IPS-20b (cell line): ENCODE measurements around the gene ADAMTS14.

Experiments
- H3K27ac ChIP-seq: one replicate; pipeline ENCODE4 v1.5.1; 2013; ENCODE audit warnings: low read length
- H3K27me3 ChIP-seq: 2 replicates; pipeline ENCODE4 v1.6.1; 2013; ENCODE audit warnings: mild to moderate bottlenecking, low read length, inconsistent platforms; ENCODE audit not compliant: insufficient read depth
- H3K36me3 ChIP-seq: 2 replicates; pipeline ENCODE4 v1.6.1; 2013; ENCODE audit warnings: low read depth, mild to moderate bottlenecking, inconsistent platforms, low read length, moderate library complexity; ENCODE audit not compliant: insufficient read depth
- H3K4me1 ChIP-seq: 2 replicates; pipeline ENCODE4 v1.6.1; 2013; ENCODE audit warnings: mild to moderate bottlenecking, control low read depth, inconsistent platforms, low read length, moderate library complexity; ENCODE audit not compliant: insufficient read depth
- H3K4me3 ChIP-seq: 2 replicates; pipeline ENCODE4 v1.5.1; 2013; ENCODE audit warnings: mild to moderate bottlenecking, low read length, inconsistent platforms
- H3K9ac ChIP-seq: 2 replicates; pipeline ENCODE4 v1.6.1; 2013; ENCODE audit warnings: low read depth, mild to moderate bottlenecking, inconsistent platforms, low read length, moderate library complexity
- H3K9me3 ChIP-seq: 2 replicates; pipeline ENCODE4 v1.6.1; 2013; ENCODE audit warnings: mild to moderate bottlenecking, low read depth, low read length, inconsistent platforms; ENCODE audit not compliant: insufficient read depth

The ADAMTS14 gene

DNA sequence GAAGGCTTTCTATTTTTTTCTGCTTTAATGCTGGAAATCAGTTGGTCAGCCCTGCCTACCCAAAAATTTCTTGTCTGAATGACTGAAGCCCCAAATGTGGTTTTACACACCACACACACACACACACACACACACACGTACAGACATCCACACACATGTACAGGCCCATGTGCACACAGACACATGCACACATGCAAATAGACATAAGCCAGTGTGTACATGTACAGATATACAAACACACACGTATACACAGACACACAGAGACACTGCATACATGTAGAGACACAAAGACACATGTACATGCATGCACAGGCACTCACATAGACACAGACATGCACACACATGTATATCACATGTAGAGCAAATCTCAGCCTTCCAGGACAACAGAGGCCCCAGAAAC is 58.6 kb downstream of the ADAMTS14 start:
- H3K9me3 ChIP-seq, result no peaks in the 10 kb centered on the region
- H3K9ac ChIP-seq, result no peak overlapping the region
- H3K4me3 ChIP-seq, result no peak overlapping the region
- H3K27me3 ChIP-seq, result no peaks in the 10 kb centered on the region
- H3K36me3 ChIP-seq, result no peaks in the 10 kb centered on the region
- no peaks in the 10 kb centered on the region for H3K4me1 ChIP-seq
- no peak overlapping the region for H3K27ac ChIP-seq

DNA sequence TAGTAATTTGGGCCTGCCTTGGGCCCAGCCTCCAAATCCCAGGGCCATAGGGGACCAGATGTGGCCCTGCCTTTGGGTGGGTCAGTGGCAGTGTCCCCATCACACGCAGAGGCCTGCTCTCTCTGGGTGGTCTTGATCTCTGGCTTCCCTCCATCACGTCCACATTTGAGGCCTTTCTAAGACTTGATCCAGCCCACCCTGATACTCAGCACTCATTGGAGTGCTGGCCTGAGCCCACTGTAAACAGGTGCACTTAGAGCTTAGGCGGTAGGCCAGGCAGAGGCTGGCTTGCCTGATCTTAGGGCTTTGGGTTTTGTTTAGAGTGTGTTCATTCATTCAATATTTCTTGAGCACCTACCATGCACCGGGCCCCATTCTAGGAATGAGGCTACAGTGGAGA is 60.3 kb downstream of the ADAMTS14 start:
- H3K9ac ChIP-seq, result no peak overlapping the region
- no peaks in the 10 kb centered on the region for H3K36me3 ChIP-seq

DNA sequence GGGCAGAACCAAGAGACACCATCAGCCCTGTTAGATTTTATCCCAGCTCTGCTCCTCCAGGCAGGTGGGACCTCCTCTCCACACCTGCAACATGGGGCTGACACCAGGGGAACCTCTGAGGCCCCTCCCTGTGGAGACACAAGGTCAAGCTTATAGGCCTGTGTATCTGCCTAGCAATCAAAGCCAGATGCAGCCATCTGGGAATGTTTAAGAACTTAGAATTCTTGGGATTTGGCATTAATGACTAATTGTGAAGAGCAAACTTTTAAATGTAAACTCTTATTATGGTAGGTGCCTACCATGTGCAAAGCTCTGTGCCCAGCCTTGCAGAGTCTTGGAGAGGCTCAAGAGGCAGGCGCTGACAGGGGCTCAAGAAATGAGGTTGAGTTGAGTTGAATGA is 60.7 kb downstream of the ADAMTS14 start:
- Histone ChIP-seq H3K4me1 (no peaks in the 10 kb centered on the region), H3K27me3 (no peaks in the 10 kb centered on the region), H3K36me3 (no peaks in the 10 kb centered on the region), H3K4me3 (no peak overlapping the region), H3K9ac (no peak overlapping the region), H3K9me3 (no peaks in the 10 kb centered on the region), H3K27ac (no peak overlapping the region)

More for the DNA sequence above, 60.3 kb downstream of the ADAMTS14 start:
- no peaks in the 10 kb centered on the region for H3K4me1 ChIP-seq
- H3K27ac ChIP-seq, result no peak overlapping the region
- no peaks in the 10 kb centered on the region for H3K9me3 ChIP-seq
- H3K27me3 ChIP-seq, result no peaks in the 10 kb centered on the region
- no peak overlapping the region for H3K4me3 ChIP-seq

DNA sequence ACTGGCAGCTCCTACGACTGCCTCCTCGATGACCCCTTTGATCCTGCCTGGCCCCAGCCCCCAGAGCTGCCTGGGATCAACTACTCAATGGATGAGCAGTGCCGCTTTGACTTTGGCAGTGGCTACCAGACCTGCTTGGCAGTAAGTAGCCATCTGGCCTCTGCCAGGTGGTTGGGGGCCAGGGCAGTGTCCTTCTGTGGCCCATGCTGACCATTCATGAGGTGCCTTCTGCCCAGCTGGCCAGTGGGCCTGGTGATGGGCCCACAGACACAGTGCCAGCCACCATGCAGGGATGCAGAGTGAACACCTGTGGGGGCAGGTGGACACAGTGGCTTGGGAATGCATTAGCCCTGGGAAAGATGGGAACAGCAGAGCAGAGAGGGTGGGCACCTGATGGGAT is 62.9 kb downstream of the ADAMTS14 start:
- Histone ChIP-seq H3K36me3 (no peaks in the 10 kb centered on the region), H3K4me3 (no peak overlapping the region), H3K4me1 (no peaks in the 10 kb centered on the region), H3K27ac (no peak overlapping the region), H3K9me3 (no peaks in the 10 kb centered on the region), H3K9ac (no peak overlapping the region), H3K27me3 (no peaks in the 10 kb centered on the region)

DNA sequence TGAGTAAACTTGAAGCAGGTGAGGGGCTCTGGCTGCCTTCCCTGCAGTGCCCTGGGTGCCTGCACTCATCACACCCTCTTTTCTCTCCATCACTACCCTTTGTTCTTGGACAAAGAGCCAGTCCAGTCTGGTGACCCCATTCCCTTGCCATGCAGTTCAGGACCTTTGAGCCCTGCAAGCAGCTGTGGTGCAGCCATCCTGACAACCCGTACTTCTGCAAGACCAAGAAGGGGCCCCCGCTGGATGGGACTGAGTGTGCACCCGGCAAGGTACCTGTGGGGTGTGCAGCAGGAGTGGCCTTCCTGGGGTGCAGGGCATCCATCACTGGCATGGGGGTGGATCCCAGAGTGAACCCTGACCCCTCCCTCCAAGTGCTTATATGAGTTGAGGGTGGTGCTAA is 64.2 kb downstream of the ADAMTS14 start:
- Histone ChIP-seq H3K36me3 (no peaks in the 10 kb centered on the region), H3K9ac (no peak overlapping the region), H3K27ac (no peak overlapping the region), H3K4me3 (no peak overlapping the region), H3K9me3 (no peaks in the 10 kb centered on the region), H3K4me1 (no peaks in the 10 kb centered on the region), H3K27me3 (no peaks in the 10 kb centered on the region)

DNA sequence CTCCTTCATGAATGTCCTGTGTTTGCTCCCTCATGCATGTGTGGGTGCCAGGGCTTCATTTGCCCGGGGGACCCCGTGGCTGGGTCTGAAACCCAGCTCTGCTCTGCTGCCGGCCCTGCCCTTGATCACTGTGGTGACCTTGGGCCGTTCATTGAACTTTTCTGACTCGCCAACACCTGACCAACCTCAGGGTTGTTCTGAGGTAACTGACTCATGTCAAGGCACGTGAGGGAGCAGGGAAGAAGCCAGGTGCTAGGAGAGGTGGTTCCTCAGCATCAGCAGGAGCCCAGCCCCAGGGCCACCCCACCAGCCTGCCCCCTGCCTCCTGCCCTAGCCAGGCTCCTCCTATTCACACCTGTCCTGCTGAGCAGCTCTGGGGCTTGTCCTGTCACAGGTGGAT is 64.9 kb downstream of the ADAMTS14 start:
- Histone ChIP-seq H3K4me1 (no peaks in the 10 kb centered on the region), H3K4me3 (no peak overlapping the region), H3K27ac (no peak overlapping the region), H3K9me3 (no peaks in the 10 kb centered on the region), H3K9ac (no peak overlapping the region), H3K36me3 (no peaks in the 10 kb centered on the region), H3K27me3 (no peaks in the 10 kb centered on the region)

DNA sequence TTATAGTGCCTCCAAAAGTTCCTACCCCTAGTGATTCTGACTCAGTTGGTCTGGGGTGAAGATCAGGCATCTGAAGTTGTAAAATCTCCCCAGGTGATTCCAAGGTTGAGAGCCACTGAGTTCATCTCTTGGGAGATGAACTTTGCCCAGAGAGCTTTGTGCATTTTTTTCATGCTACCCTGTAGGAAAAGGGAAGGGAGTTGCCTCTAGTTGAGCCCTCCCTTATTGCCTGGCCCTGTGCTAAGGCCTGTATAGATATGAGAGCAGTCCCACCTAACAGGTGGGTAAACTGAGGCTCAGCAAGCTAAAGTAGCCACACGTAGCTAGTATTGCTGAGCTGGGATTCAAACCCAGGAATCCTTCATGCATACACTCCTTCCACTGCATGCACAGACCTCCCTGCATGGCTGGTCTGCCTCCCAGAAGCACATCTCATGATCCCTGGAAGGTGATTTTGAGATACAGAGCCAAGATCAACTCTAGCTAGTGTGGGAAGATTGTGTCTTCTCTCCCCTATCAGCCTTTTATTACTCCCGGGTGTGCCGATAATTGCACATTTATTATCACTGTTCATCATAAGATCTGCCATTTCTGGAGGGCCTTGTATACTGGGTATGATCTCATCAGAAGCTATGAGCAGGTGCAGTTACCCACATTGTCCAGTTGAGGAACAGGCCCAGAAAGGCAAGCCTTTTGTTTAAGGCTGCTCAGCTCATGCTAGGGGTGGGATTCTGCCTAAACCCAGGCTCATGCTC is 65.9 kb downstream of the ADAMTS14 start:
- no peaks in the 10 kb centered on the region for H3K9me3 ChIP-seq
- H3K36me3 ChIP-seq, result no peaks in the 10 kb centered on the region
- no peaks in the 10 kb centered on the region for H3K4me1 ChIP-seq
- no peak overlapping the region for H3K27ac ChIP-seq
- H3K27me3 ChIP-seq, result no peaks in the 10 kb centered on the region
- H3K9ac ChIP-seq, result no peak overlapping the region
- H3K4me3 ChIP-seq, result no peak overlapping the region

DNA sequence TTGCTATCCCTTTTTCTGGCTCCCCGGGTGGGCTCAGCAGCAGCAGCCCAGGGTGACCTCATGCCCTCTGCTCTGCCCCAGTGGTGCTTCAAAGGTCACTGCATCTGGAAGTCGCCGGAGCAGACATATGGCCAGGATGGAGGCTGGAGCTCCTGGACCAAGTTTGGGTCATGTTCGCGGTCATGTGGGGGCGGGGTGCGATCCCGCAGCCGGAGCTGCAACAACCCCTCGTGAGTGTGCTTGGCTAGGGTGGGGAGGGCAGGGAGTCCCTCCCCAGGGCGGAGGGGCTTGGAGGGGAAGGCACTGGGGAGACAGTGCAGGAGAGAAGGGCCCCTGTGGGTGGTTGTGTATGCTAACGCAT is 66.4 kb downstream of the ADAMTS14 start:
- no peaks in the 10 kb centered on the region for H3K27me3 ChIP-seq

DNA sequence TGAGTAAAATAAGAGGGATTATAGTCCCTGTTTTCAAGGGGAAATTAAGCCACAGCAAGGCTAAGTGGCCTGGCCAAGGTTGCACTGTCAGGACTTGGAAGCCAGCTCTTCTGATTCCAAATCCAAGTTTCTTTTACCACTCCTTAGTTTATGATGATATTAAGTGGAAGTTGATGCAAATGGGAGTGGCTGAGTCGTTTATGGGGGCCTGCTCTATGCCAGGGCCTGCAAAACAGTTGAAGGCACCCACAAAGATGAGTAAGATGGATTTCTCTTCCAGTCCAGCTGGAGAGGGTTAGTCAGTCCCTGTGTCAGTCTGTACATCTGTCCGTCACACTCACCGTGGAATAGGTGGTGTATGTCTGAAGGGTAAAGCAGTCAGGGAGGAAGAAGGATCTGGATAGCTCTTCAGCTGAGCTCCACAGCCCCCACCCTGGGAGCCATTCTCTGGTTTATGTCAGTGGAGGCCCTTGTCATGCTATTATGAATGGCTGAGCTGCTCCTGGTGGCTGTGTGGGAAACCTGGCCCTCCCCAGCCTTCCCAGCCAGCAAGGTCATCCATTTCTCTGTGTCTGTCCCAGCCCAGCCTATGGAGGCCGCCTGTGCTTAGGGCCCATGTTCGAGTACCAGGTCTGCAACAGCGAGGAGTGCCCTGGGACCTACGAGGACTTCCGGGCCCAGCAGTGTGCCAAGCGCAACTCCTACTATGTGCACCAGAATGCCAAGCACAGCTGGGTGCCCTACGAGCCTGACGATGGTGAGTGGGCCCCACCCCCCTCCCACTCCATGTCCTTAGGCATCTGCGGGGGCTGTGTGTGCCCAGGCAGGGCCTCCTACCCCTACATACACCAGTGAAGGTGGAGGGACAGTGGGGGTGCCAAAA is 68.3 kb downstream of the ADAMTS14 start:
- no peaks in the 10 kb centered on the region for H3K4me1 ChIP-seq
- H3K36me3 ChIP-seq, result no peaks in the 10 kb centered on the region
- no peaks in the 10 kb centered on the region for H3K27me3 ChIP-seq
- H3K9ac ChIP-seq, result no peak overlapping the region
- H3K4me3 ChIP-seq, result no peak overlapping the region
- no peak overlapping the region for H3K27ac ChIP-seq
- H3K9me3 ChIP-seq, result no peaks in the 10 kb centered on the region

More for the DNA sequence above, 66.4 kb downstream of the ADAMTS14 start:
- Histone ChIP-seq H3K27ac (no peak overlapping the region), H3K36me3 (no peaks in the 10 kb centered on the region), H3K4me1 (no peaks in the 10 kb centered on the region), H3K4me3 (no peak overlapping the region), H3K9me3 (no peaks in the 10 kb centered on the region), H3K9ac (no peak overlapping the region)

DNA sequence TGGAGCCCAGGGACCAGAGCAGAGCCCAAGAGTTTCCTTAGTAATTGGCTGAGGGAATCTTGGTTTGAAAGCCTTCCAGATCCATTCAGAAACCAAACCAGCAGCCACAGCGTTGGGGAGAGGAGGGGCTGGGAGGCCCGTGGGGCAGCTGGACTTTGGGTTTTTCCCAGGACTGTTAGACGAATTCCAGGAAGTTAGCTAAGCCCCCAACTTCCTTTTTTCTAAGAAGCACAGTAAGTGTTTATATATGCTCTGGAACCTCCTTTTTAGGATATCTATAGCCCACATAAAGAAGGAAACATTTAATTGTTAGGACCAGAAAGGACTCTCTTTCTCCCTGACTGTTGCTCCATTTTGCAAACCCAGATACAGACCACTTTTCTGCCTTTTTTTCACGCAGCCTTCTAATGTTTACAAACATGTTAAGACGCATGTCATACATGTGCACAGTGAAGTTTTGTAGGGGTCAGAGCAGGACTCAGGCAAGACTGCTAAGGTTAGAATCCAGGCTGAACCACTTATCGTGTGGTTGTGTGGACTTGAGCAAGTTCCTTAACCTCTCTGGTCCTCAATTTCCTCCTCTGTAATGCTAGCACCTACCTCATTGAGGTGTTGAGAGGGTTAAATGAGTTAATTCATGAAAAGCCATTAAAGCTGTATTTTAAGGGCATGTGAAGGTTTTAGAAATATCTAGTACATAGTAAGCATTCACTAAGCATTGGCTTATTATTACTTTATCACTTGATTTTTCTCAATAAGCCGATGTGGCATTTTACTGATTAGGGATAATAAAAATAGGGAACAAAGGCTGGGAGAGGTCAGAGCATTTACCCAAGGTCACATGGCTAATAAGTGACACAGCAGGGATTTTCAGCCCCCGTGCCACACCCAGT is 70.5 kb downstream of the ADAMTS14 start:
- H3K27ac ChIP-seq, result no peak overlapping the region
- H3K9me3 ChIP-seq, result no peaks in the 10 kb centered on the region
- no peaks in the 10 kb centered on the region for H3K4me1 ChIP-seq
- no peak overlapping the region for H3K9ac ChIP-seq
- no peaks in the 10 kb centered on the region for H3K27me3 ChIP-seq
- no peaks in the 10 kb centered on the region for H3K36me3 ChIP-seq
- no peak overlapping the region for H3K4me3 ChIP-seq

DNA sequence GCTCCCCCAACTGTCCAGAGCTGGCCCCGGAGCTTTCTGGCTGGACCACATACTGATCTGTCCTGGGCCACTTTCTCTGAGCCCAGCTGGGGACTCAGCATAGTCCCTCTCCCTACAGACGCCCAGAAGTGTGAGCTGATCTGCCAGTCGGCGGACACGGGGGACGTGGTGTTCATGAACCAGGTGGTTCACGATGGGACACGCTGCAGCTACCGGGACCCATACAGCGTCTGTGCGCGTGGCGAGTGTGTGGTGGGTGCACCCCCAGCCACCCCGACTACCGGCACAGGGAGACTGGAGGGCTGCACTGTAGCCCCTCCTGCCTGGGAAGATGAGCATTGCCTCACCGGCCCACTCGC is 71.1 kb downstream of the ADAMTS14 start:
- H3K27ac ChIP-seq, result no peak overlapping the region
- H3K4me3 ChIP-seq, result no peak overlapping the region
- no peaks in the 10 kb centered on the region for H3K4me1 ChIP-seq
- no peak overlapping the region for H3K9ac ChIP-seq
- no peaks in the 10 kb centered on the region for H3K27me3 ChIP-seq
- no peaks in the 10 kb centered on the region for H3K9me3 ChIP-seq
- H3K36me3 ChIP-seq, result no peaks in the 10 kb centered on the region
